ENCODE data around the gene KIF18A.
"Not testable (repeated sequence)": the region's sequence is repeated elsewhere in the genome, so short reads cannot be mapped to it uniquely, and the experiment has no call there.

Gene KIF18A

GRCh38 chr11:28140689-28141455 is 32.9 kb upstream of the KIF18A start:
- DNase-seq (ENCODE audit: extremely low read depth, low read depth), result no peak
- no peak for TF ChIP-seq CTCF (IDR thresholded peaks at IDR 0.05; ENCODE audit: low read depth, low read length, missing control alignments)
- no peak overlapping the region for H3K4me3 ChIP-seq (replicated peaks; ENCODE audit: low read depth, low read length)

GRCh38 chr11:28139841-28140415 is 32.0 kb upstream of the KIF18A start:
- no peak overlapping the region for H3K4me3 ChIP-seq (replicated peaks; ENCODE audit: low read depth, low read length)
- DNase-seq (ENCODE audit: extremely low read depth, low read depth), result no peak
- no peak for TF ChIP-seq CTCF (IDR thresholded peaks at IDR 0.05; ENCODE audit: low read depth, low read length, missing control alignments)

- DNase-seq (ENCODE audit: extremely low read depth, low read depth), result no peak
- TF ChIP-seq CTCF (IDR thresholded peaks at IDR 0.05; ENCODE audit: low read depth, low read length, missing control alignments), result no peak
- no peak overlapping the region for H3K4me3 ChIP-seq (replicated peaks; ENCODE audit: low read depth, low read length)
These were observed 29.9 kb upstream of the KIF18A start for GRCh38 chr11:28137832-28138231.

- no peak for DNase-seq (ENCODE audit: extremely low read depth, low read depth)
- H3K4me3 ChIP-seq (replicated peaks; ENCODE audit: low read depth, low read length), result no peak overlapping the region
- TF ChIP-seq CTCF (IDR thresholded peaks at IDR 0.05; ENCODE audit: low read depth, low read length, missing control alignments), result no peak
These were observed 29.4 kb upstream of the KIF18A start for GRCh38 chr11:28137366-28137765.

- not testable (repeated sequence) for DNase-seq (ENCODE audit: extremely low read depth, low read depth); H3K4me3 ChIP-seq (replicated peaks; ENCODE audit: low read depth, low read length)
These were observed 28.2 kb upstream of the KIF18A start for GRCh38 chr11:28136157-28136556.

GRCh38 chr11:28133146-28133545 is 25.2 kb upstream of the KIF18A start:
- no peak for DNase-seq (ENCODE audit: extremely low read depth, low read depth)
- H3K4me3 ChIP-seq (replicated peaks; ENCODE audit: low read depth, low read length), result no peak overlapping the region
- TF ChIP-seq CTCF (IDR thresholded peaks at IDR 0.05; ENCODE audit: low read depth, low read length, missing control alignments), result no peak

GRCh38 chr11:28132548-28132947 is 24.6 kb upstream of the KIF18A start:
- no peak for DNase-seq (ENCODE audit: extremely low read depth, low read depth)
- TF ChIP-seq CTCF (IDR thresholded peaks at IDR 0.05; ENCODE audit: low read depth, low read length, missing control alignments), result no peak
- H3K4me3 ChIP-seq (replicated peaks; ENCODE audit: low read depth, low read length), result no peak overlapping the region
